ENCODE data around the gene ERC1. TPM values are rescaled to one million over a fixed set of nuclear protein-coding genes. Genes with fewer than 3 reads are reported as not detected.

The ERC1 gene
- total and polyA plus RNA-seq, 2 experiments from 2014 or later = 18.4 to 29.7 TPM

GRCh38 chr12:1382151-1382550 is 391.1 kb downstream of the ERC1 start:
- H3K27ac ChIP-seq = no peak overlapping the region
- no peak for DNase-seq (ENCODE audit: low spot score)
- TF ChIP-seq EZH2phosphoT487 (IDR thresholded peaks at IDR 0.05; ENCODE audit: low read depth, severe bottlenecking, unreplicated experiment) = no peak
- no peak for TF ChIP-seq CTCF (IDR thresholded peaks at IDR 0.05; ENCODE audit: poor library complexity)
- no peak for TF ChIP-seq EZH2 (IDR thresholded peaks at IDR 0.05; ENCODE audit: borderline replicate concordance)
- no peak overlapping the region for H2AFZ ChIP-seq
- WGBS (ENCODE audit: low lambda C conversion rate, missing lambda C conversion rate) = 84% methylated on average over 6 of the region's 6 CpGs
- H3K4me2 ChIP-seq = no peak overlapping the region
- H3K27me3 ChIP-seq = no peaks in the 10 kb centered on the region
- no peaks in the 10 kb centered on the region for H3K9me3 ChIP-seq (ENCODE audit: low read depth)
- no peaks in the 10 kb centered on the region for H3K36me3 ChIP-seq (replicated peaks; ENCODE audit: insufficient read depth, low read depth)
- no peak overlapping the region for H3K4me3 ChIP-seq
- no peaks in the 10 kb centered on the region for H4K20me1 ChIP-seq (ENCODE audit: insufficient read depth, poor library complexity, severe bottlenecking)
- H3K79me2 ChIP-seq = no peaks in the 10 kb centered on the region
- no peaks in the 10 kb centered on the region for H3K4me1 ChIP-seq (ENCODE audit: insufficient read depth)
- H3K9me2 ChIP-seq (replicated peaks; ENCODE audit: insufficient read depth) = no peaks in the 10 kb centered on the region

DNA sequence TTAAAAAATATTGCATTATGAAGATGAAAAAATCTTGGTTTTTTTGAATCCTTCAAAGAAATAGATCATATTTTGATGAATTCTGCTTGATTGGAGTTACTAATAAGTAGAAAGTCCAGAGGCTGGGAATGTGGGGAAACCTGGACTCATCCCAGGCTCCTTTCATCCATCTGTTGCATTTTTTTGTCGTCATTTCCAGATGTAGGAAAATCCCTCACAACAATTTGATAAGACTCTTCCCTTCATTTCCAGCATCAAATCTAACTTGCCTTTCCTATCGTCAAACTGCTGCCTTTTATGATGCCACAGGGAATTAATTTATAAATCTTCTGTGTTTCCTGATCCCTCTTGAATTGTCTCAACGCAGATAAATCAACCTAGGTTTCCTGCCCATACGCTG is 391.8 kb downstream of the ERC1 start:
- Histone ChIP-seq H3K4me2 (no peak overlapping the region), H3K9me3 (ENCODE audit: low read depth) (no peaks in the 10 kb centered on the region), H3K4me1 (ENCODE audit: insufficient read depth) (no peaks in the 10 kb centered on the region), H3K4me3 (no peak overlapping the region), H4K20me1 (ENCODE audit: insufficient read depth, poor library complexity, severe bottlenecking) (no peaks in the 10 kb centered on the region), H3K9me2 (replicated peaks; ENCODE audit: insufficient read depth) (no peaks in the 10 kb centered on the region), H3K27me3 (no peaks in the 10 kb centered on the region), H2AFZ (no peak overlapping the region), H3K79me2 (no peaks in the 10 kb centered on the region), H3K36me3 (replicated peaks; ENCODE audit: insufficient read depth, low read depth) (no peaks in the 10 kb centered on the region), H3K27ac (no peak overlapping the region)
- 49% methylated on average over 4 of the region's 4 CpGs for WGBS (ENCODE audit: low lambda C conversion rate, missing lambda C conversion rate)
- no peak for DNase-seq (ENCODE audit: low spot score)
- no peak for TF ChIP-seq CTCF (IDR thresholded peaks at IDR 0.05; ENCODE audit: poor library complexity)
- no peak for TF ChIP-seq EZH2phosphoT487 (IDR thresholded peaks at IDR 0.05; ENCODE audit: low read depth, severe bottlenecking, unreplicated experiment)
- no peak for TF ChIP-seq EZH2 (IDR thresholded peaks at IDR 0.05; ENCODE audit: borderline replicate concordance)

DNA sequence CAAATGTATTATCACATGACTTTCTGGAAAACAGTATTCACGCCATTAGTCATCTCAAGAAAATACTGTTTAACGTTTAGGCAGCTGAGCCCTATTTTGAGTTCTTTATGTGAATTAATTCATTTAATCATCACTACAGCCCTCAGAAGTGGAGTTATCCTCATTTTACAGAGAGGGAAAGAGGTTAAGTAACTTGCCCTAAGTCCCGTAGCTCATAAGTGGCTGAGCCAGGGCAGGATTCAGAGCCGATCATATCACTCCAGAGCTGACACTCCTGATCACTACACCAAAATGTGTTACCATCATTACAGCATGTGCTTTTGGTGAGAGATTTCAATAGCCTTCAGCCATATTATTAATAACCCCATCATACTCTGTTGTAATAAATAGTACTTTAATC is 392.7 kb downstream of the ERC1 start:
- Histone ChIP-seq H3K9me2 (replicated peaks; ENCODE audit: insufficient read depth) (no peaks in the 10 kb centered on the region), H3K27me3 (no peaks in the 10 kb centered on the region), H2AFZ (no peak overlapping the region), H3K27ac (no peak overlapping the region), H3K79me2 (no peaks in the 10 kb centered on the region), H3K9me3 (ENCODE audit: low read depth) (no peaks in the 10 kb centered on the region), H4K20me1 (ENCODE audit: insufficient read depth, poor library complexity, severe bottlenecking) (no peaks in the 10 kb centered on the region), H3K4me3 (no peak overlapping the region), H3K4me2 (no peak overlapping the region), H3K4me1 (ENCODE audit: insufficient read depth) (no peaks in the 10 kb centered on the region), H3K36me3 (replicated peaks; ENCODE audit: insufficient read depth, low read depth) (no peaks in the 10 kb centered on the region)
- TF ChIP-seq CTCF (IDR thresholded peaks at IDR 0.05; ENCODE audit: poor library complexity) (no peak), EZH2 (IDR thresholded peaks at IDR 0.05; ENCODE audit: borderline replicate concordance) (no peak), EZH2phosphoT487 (IDR thresholded peaks at IDR 0.05; ENCODE audit: low read depth, severe bottlenecking, unreplicated experiment) (no peak)
- WGBS (ENCODE audit: low lambda C conversion rate, missing lambda C conversion rate) = 94% methylated on average over 4 of the region's 4 CpGs
- DNase-seq (ENCODE audit: low spot score) = no peak

GRCh38 chr12:1384910-1385309 is 393.9 kb downstream of the ERC1 start:
- no peaks in the 10 kb centered on the region for H3K4me1 ChIP-seq (ENCODE audit: insufficient read depth)
- H4K20me1 ChIP-seq (ENCODE audit: insufficient read depth, poor library complexity, severe bottlenecking) = no peaks in the 10 kb centered on the region
- 65% methylated on average over 4 of the region's 4 CpGs for WGBS (ENCODE audit: low lambda C conversion rate, missing lambda C conversion rate)
- H3K36me3 ChIP-seq (replicated peaks; ENCODE audit: insufficient read depth, low read depth) = no peaks in the 10 kb centered on the region
- no peak overlapping the region for H2AFZ ChIP-seq
- DNase-seq (ENCODE audit: low spot score) = no peak
- TF ChIP-seq EZH2phosphoT487 (IDR thresholded peaks at IDR 0.05; ENCODE audit: low read depth, severe bottlenecking, unreplicated experiment) = no peak
- no peak for TF ChIP-seq CTCF (IDR thresholded peaks at IDR 0.05; ENCODE audit: poor library complexity)
- no peak for TF ChIP-seq EZH2 (IDR thresholded peaks at IDR 0.05; ENCODE audit: borderline replicate concordance)
- no peaks in the 10 kb centered on the region for H3K9me2 ChIP-seq (replicated peaks; ENCODE audit: insufficient read depth)
- no peaks in the 10 kb centered on the region for H3K9me3 ChIP-seq (ENCODE audit: low read depth)
- no peak overlapping the region for H3K4me3 ChIP-seq
- H3K27me3 ChIP-seq = no peaks in the 10 kb centered on the region
- H3K27ac ChIP-seq = no peak overlapping the region
- no peaks in the 10 kb centered on the region for H3K79me2 ChIP-seq
- no peak overlapping the region for H3K4me2 ChIP-seq

All from hepatocyte (in vitro differentiated cells).